ENCODE results near the gene THOC6. TPM values are rescaled to one million over a fixed set of nuclear protein-coding genes. Genes with fewer than 3 reads are reported as not detected.

THOC6 gene
- total and polyA plus RNA-seq, 2 donors (not counting 3 experiments of a cell fraction or from before 2014, with no cell fraction given) = 23.9 to 39.3 TPM

- H3K9me1 ChIP-seq (replicated peaks; ENCODE audit: control insufficient read depth, extremely low read depth, insufficient read depth, low read length) = no peaks in the 10 kb centered on the region
- no peak overlapping the region for H3K27ac ChIP-seq (ENCODE audit: insufficient read depth, low read depth, low read length)
- H3K79me2 ChIP-seq (ENCODE audit: control insufficient read depth, insufficient read depth, low read length) = peaks cover 5% of the 10 kb centered on the region
- no peaks in the 10 kb centered on the region for H4K20me1 ChIP-seq (replicated peaks; ENCODE audit: control insufficient read depth, extremely low read depth, insufficient read depth, low read length)
- H3K27me3 ChIP-seq (ENCODE audit: control insufficient read depth in 2 of 2, insufficient read depth in 2 of 2, low read length in 2 of 2) = no peaks in the 10 kb centered on the region
- intact Hi-C loops (cut with micrococcal nuclease) = no loop called here
- no peak overlapping the region for H2AFZ ChIP-seq (ENCODE audit: low read depth, low read length)
- no peaks in the 10 kb centered on the region for H3K36me3 ChIP-seq (ENCODE audit: control insufficient read depth in 2 of 2, extremely low read depth in 1 of 2, insufficient read depth in 2 of 2, low read length in 2 of 2)
- no TSS peak for BruUV-seq (replicated peaks)
- peak; percentile 38 for FAIRE-seq
- H3K4me2 ChIP-seq (ENCODE audit: insufficient read depth, low read length) = no peak overlapping the region
- no peak overlapping the region for H3K4me3 ChIP-seq (replicated peaks in 1 of 3; ENCODE audit: insufficient read depth in 1 of 3, low read depth in 1 of 3, low read length in 3 of 3)
- no peak overlapping the region for H3K9ac ChIP-seq (replicated peaks; ENCODE audit: extremely low read depth, insufficient read depth, low read length)
- peaks cover 10% of the 10 kb centered on the region for H3K4me1 ChIP-seq (ENCODE audit: control insufficient read depth, extremely low read depth, insufficient read depth, low read length)
- no peak for DNase-seq (ENCODE audit: low read depth, low spot score)
- CTCF ChIA-PET = interaction anchor here (1.6 to 2.8 kb wide), 4 partner anchors 11 to 54 kb away, joined by 3 to 10 read pairs (median 6); no protein-coding TSS in a partner anchor
- POLR2A ChIA-PET = interaction anchor here (0.7 to 1.5 kb wide), 2 partner anchors 9 to 66 kb away, joined by 3 read pairs; no protein-coding TSS in a partner anchor
- dilution Hi-C loops (cut with MboI; ENCODE audit: extremely low pct_ligation_motif_present, low sequenced_read_pairs) = no loop called here
- TF ChIP-seq EZH2 (IDR thresholded peaks at IDR 0.05; ENCODE audit: borderline replicate concordance, low read depth, low read length, severe bottlenecking) (no peak), POLR2A (IDR thresholded peaks at IDR 0.05; ENCODE audit: low read depth, low read length) (no peak), CTCF (IDR thresholded peaks at IDR 0.05; ENCODE audit: extremely low read depth in 1 of 2, insufficient read depth in 1 of 2, low read depth in 1 of 2, low read length in 2 of 2) (no peak), JUN (IDR thresholded peaks at IDR 0.05; ENCODE audit: borderline replicate concordance, insufficient read depth, insufficient read length, low read depth) (no peak), FOS (IDR thresholded peaks at IDR 0.05; ENCODE audit: borderline replicate concordance, insufficient read depth, low read length) (no peak), MYC (IDR thresholded peaks at IDR 0.05; ENCODE audit: low read depth, low read length) (no peak), GATA2 (IDR thresholded peaks at IDR 0.05; ENCODE audit: insufficient read depth, insufficient read length, low read depth, low read length) (no peak), POLR2AphosphoS5 (IDR thresholded peaks at IDR 0.05; ENCODE audit: insufficient read depth, low read depth, low read length) (no peak), MAX (IDR thresholded peaks at IDR 0.05; ENCODE audit: insufficient read depth, insufficient read length) (no peak)
- no peaks in the 10 kb centered on the region for H3K9me3 ChIP-seq (replicated peaks; ENCODE audit: control insufficient read depth, insufficient read depth, low read length)
Measured at GRCh38 chr16:2981177-2981898, 42.5 kb upstream of the THOC6 start.

Data from endothelial cell of umbilical vein (primary cell).